Aorta (tissue), 5 donors: Measurements from ENCODE around the gene HNRNPC. TPM values are rescaled to one million over a fixed set of nuclear protein-coding genes. Genes with fewer than 3 reads are reported as not detected.
A peak's percentile ranks its signal among the peaks of the same experiment; 100 is the strongest.

Experiments
- ATAC-seq: fragments of 200-7000 bp; cut with Tn5 transposase; one replicate; pipeline ENCODE4 v1.9.1; 2022; ENCODE audit warnings: moderate library complexity; ENCODE audit not compliant: low FRiP score
- DNase-seq, 2 donors: peaks; one replicate each; pipeline ENCODE4 v3.0.0-alpha.2; 2020
- H3K27ac ChIP-seq, 2 donors: one replicate each; pipeline ENCODE4 v1.5.1; 2013; ENCODE audit warnings: low read length in 2 of 2, mild to moderate bottlenecking in 2 of 2, moderate library complexity in 2 of 2, control low read depth in 1 of 2, inconsistent platforms in 1 of 2, low read depth in 1 of 2
- H3K27me3 ChIP-seq, 2 donors: one replicate each; pipeline ENCODE4 v1.6.1; 2013; ENCODE audit warnings: control low read depth in 1 of 2, low read length in 1 of 2, mild to moderate bottlenecking in 1 of 2, moderate library complexity in 1 of 2; ENCODE audit not compliant: insufficient read depth in 2 of 2, control insufficient read depth in 1 of 2
- H3K36me3 ChIP-seq, 2 donors: one replicate each; pipeline ENCODE4 v1.6.1; 2013; ENCODE audit warnings: control low read depth in 1 of 2, low read length in 1 of 2, mild to moderate bottlenecking in 1 of 2; ENCODE audit not compliant: insufficient read depth in 2 of 2, control insufficient read depth in 1 of 2
- H3K4me1 ChIP-seq, 2 donors: one replicate each; pipeline ENCODE4 v1.6.1; 2013; ENCODE audit warnings: low read length in 2 of 2, control low read depth in 1 of 2, mild to moderate bottlenecking in 1 of 2, moderate library complexity in 1 of 2; ENCODE audit not compliant: insufficient read depth in 2 of 2, control insufficient read depth in 1 of 2
- H3K4me3 ChIP-seq, 2 donors: one replicate each; pipeline ENCODE4 v1.5.1; 2013; ENCODE audit warnings: low read length in 2 of 2, control low read depth in 1 of 2, mild to moderate bottlenecking in 1 of 2
- H3K9me3 ChIP-seq: one replicate; pipeline ENCODE4 v1.6.1; 2013; ENCODE audit warnings: mild to moderate bottlenecking, low read length; ENCODE audit not compliant: control insufficient read depth
- WGBS, 2 donors: extraction: QIAGEN DNeasy Blood & Tissue Kit; methylation state at CpG; one replicate each; pipeline ENCODE4 v1.1.7; 2013; 5-methylcytosine and 5-hydroxymethylcytosine counted together
- intact Hi-C, 2 donors: fragments of 100-400 bp; cut with DNase I; formaldehyde crosslinking; loops; one replicate each; pipeline versions ENCODE4 v1.14.2 to v1.15.0; 2022
- polyA plus RNA-seq, 2 donors: library from polyadenylated mRNA; stranded (reverse); fragments of 200-250 nt; gene quantifications; one replicate each; pipeline ENCODE4 v1.2.3, GENCODE V29; 2013
- total RNA-seq, 2 donors: library from RNA; stranded (reverse); fragmentation: NEBNext Ultra II Directional; extraction: Animal tissue kit (Norgen Biotek cat#: 25700); gene quantifications; one replicate each; pipeline ENCODE4 v1.2.1, GENCODE V29; 2021
- donor health status: healthy with polysubstance abuse.
- donor health status: Bipolar disorder and iron deficiency.
- donor health status: DM: no; HTN: no; CAD: no.
- donor health status: DM: no; HTN: no; CAD: no.
- donor health status: DM: yes; HTN: yes; CAD: no.

Gene HNRNPC
- total and polyA plus RNA-seq, 4 donors = 257 to 378 (median 287) TPM

- ATAC-seq = no peak
- peaks cover 6 to 8% of the 10 kb centered on the region in 2 donors for H3K36me3 ChIP-seq
- WGBS, 2 donors = 34 to 40% methylated on average over 4 of the region's 4 CpGs
- intact Hi-C loops = loop anchor here in 1 of 2 donors (10.0 kb wide), 1 partner anchor 49 kb away; no protein-coding TSS in a partner anchor
- no peak overlapping the region for H3K4me3 ChIP-seq
- H3K27me3 ChIP-seq = no peaks in the 10 kb centered on the region
- H3K27ac ChIP-seq = no peak overlapping the region
- H3K4me1 ChIP-seq = peaks cover 0 to 8% of the 10 kb centered on the region in 2 donors
- no peak for DNase-seq
- no peaks in the 10 kb centered on the region for H3K9me3 ChIP-seq
Measured at GRCh38 chr14:21264025-21264801, 5.0 kb downstream of the HNRNPC start.

- no peak overlapping the region for H3K27ac ChIP-seq
- no peaks in the 10 kb centered on the region for H3K9me3 ChIP-seq
- DNase-seq (no peak), ATAC-seq (no peak)
- intact Hi-C loops = loop anchor here in 1 of 2 donors (10.0 kb wide), 1 partner anchor 49 kb away; no protein-coding TSS in a partner anchor
- 10 to 11% methylated on average over 5 of the region's 5 CpGs for WGBS, 2 donors
- H3K4me3 ChIP-seq = no peak overlapping the region
- no peaks in the 10 kb centered on the region for H3K27me3 ChIP-seq
- H3K4me1 ChIP-seq = peaks cover 0 to 8% of the 10 kb centered on the region in 2 donors
- peaks cover 6 to 8% of the 10 kb centered on the region in 2 donors for H3K36me3 ChIP-seq
Measured at GRCh38 chr14:21263284-21264024, 5.8 kb downstream of the HNRNPC start.

- H3K9me3 ChIP-seq = no peaks in the 10 kb centered on the region
- H3K4me3 ChIP-seq = no peak overlapping the region
- intact Hi-C loops = loop anchor here in 1 of 2 donors (10.0 kb wide), 1 partner anchor 48 kb away; no protein-coding TSS in a partner anchor
- no peak overlapping the region for H3K27ac ChIP-seq
- no peak for ATAC-seq
- H3K36me3 ChIP-seq = peaks cover 6 to 8% of the 10 kb centered on the region in 2 donors
- H3K4me1 ChIP-seq = peaks cover 0 to 13% of the 10 kb centered on the region in 2 donors
- H3K27me3 ChIP-seq = no peaks in the 10 kb centered on the region
- WGBS, 2 donors = 46 to 54% methylated on average over 3 of the region's 3 CpGs
- peak in 1 of 2 donors; percentile 33 for DNase-seq
Measured at GRCh38 chr14:21262410-21262809, 6.8 kb downstream of the HNRNPC start.

DNA sequence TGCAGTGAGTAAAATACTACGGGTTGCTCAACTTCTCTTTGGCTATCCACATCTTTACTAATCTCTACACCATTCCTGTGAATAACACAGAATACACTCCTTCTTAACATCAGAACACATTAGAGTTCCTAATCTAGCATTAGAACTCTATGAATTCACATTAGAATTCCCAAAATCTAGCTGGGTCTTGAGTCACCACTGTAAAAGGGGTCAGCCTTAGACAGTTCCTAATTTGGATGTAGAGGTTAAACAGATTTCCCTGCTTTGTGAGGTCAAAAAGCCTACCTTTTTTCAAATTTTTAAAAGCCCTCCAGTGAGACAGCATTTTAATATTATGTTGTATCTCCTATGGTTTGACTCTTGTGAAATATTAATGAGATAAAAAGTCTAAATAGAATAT, 7.4 kb downstream of the HNRNPC start:
- 29 to 35% methylated on average over 1 of the region's 1 CpG for WGBS, 2 donors
- no peaks in the 10 kb centered on the region for H3K9me3 ChIP-seq
- intact Hi-C loops = loop anchor here in 1 of 2 donors (10.0 kb wide), 1 partner anchor 47 kb away; no protein-coding TSS in a partner anchor
- H3K4me1 ChIP-seq = peaks cover 0 to 13% of the 10 kb centered on the region in 2 donors
- peaks cover 6 to 8% of the 10 kb centered on the region in 2 donors for H3K36me3 ChIP-seq
- H3K27ac ChIP-seq = no peak overlapping the region
- DNase-seq (no peak), ATAC-seq (no peak)
- no peak overlapping the region for H3K4me3 ChIP-seq
- no peaks in the 10 kb centered on the region for H3K27me3 ChIP-seq

GRCh38 chr14:21258889-21259787, 10.1 kb downstream of the HNRNPC start:
- no peak for DNase-seq
- Histone ChIP-seq H3K4me3 (no peak overlapping the region), H3K27ac (no peak overlapping the region), H3K4me1 (peaks cover 3 to 8% of the 10 kb centered on the region in 2 donors), H3K36me3 (peaks cover 2 to 6% of the 10 kb centered on the region in 2 donors), H3K27me3 (no peaks in the 10 kb centered on the region), H3K9me3 (no peaks in the 10 kb centered on the region)
- 70 to 71% methylated on average over 5 of the region's 5 CpGs for WGBS, 2 donors
- intact Hi-C loops = no loop called here
- no peak for ATAC-seq

- Histone ChIP-seq H3K4me1 (peaks cover 3 to 5% of the 10 kb centered on the region in 2 donors), H3K27ac (no peak overlapping the region), H3K4me3 (no peak overlapping the region), H3K9me3 (no peaks in the 10 kb centered on the region), H3K36me3 (peaks cover 2 to 6% of the 10 kb centered on the region in 2 donors), H3K27me3 (no peaks in the 10 kb centered on the region)
- ATAC-seq = no peak
- intact Hi-C loops = no loop called here
- WGBS, 2 donors = 80 to 81% methylated on average over 10 of the region's 10 CpGs
- DNase-seq = peak in 1 of 2 donors; percentile 40
Measured at GRCh38 chr14:21258005-21258888, 11.0 kb downstream of the HNRNPC start.

GRCh38 chr14:21257394-21257909, 11.8 kb downstream of the HNRNPC start:
- H3K27me3 ChIP-seq = no peaks in the 10 kb centered on the region
- H3K27ac ChIP-seq = no peak overlapping the region
- peaks cover 3 to 5% of the 10 kb centered on the region in 2 donors for H3K4me1 ChIP-seq
- DNase-seq = peak in 1 of 2 donors; percentile 32
- no peaks in the 10 kb centered on the region for H3K9me3 ChIP-seq
- peaks cover 2 to 6% of the 10 kb centered on the region in 2 donors for H3K36me3 ChIP-seq
- intact Hi-C loops = no loop called here
- ATAC-seq = no peak
- H3K4me3 ChIP-seq = no peak overlapping the region
- 37 to 44% methylated on average over 7 of the region's 7 CpGs for WGBS, 2 donors
